ENCODE results near the gene WDR74. TPM values are rescaled to one million over a fixed set of nuclear protein-coding genes. Genes with fewer than 3 reads are reported as not detected.
A peak's percentile ranks its signal among the peaks of the same experiment; 100 is the strongest.

WDR74 gene
- total and polyA plus RNA-seq, 9 of the 15 experiments (the other 6 are each of a cell fraction or from before 2014, with no cell fraction given), result 32.7 to 210 (median 114) TPM

DNA sequence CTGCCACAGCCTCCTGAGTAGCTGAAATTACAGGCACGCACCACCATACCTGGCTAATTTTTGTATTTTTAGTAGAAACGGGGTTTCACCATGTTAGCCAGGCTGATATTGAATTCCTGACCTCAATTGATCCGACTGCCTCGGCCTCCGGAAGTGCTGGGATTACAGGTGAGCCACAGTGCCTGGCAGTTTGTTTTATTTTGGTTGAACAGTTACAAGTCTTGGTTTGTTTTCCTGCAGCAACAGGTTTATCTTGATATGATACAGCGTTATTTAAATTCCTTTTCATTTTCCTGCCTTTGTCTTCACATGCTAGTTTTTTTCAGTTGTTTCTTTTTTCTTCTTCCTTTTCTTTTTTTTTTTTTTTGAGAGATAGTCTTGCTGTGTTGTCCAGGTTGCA is 37.3 kb upstream of the WDR74 start:
- Histone ChIP-seq H3K9me1 (ENCODE audit: control insufficient read depth, insufficient read depth, low read length) (no peaks in the 10 kb centered on the region), H3K79me2 (ENCODE audit: control insufficient read depth, insufficient read depth, low read length) (peaks cover 82% of the 10 kb centered on the region), H3K27me3 (ENCODE audit: control insufficient read depth in 2 of 2, insufficient read depth in 2 of 2, low read length in 2 of 2) (no peaks in the 10 kb centered on the region), H3K27ac (ENCODE audit: extremely low read depth, low read depth, low read length) (no peak overlapping the region), H3K9ac (ENCODE audit: insufficient read depth in 1 of 2, low read depth in 2 of 2, low read length in 2 of 2) (no peak overlapping the region), H3K4me1 (replicated peaks in 1 of 2; ENCODE audit: control insufficient read depth in 2 of 2, insufficient read depth in 2 of 2, low read length in 2 of 2) (peaks cover 32 to 41% of the 10 kb centered on the region in 2 experiments), H4K20me1 (replicated peaks; ENCODE audit: control insufficient read depth, insufficient read depth, low read length) (peaks cover 14% of the 10 kb centered on the region), H3K4me2 (ENCODE audit: insufficient read depth, low read length) (no peak overlapping the region), H3K9me3 (replicated peaks; ENCODE audit: control insufficient read depth, insufficient read depth, low read depth, low read length) (no peaks in the 10 kb centered on the region), H3K4me3 (no peak overlapping the region), H2AFZ (ENCODE audit: low read depth, low read length) (no peak overlapping the region), H3K36me3 (ENCODE audit: control insufficient read depth, insufficient read depth, low read length) (peaks cover 81% of the 10 kb centered on the region)
- DNase-seq (ENCODE audit: extremely low read depth in 1 of 4, low spot score in 3 of 4) (no peak), ATAC-seq (no peak), FAIRE-seq (no peak)
- intact Hi-C loops (cut with micrococcal nuclease), result no loop called here
- no TSS peak for BruUV-seq (replicated peaks)
- in situ Hi-C loops (cut with MboI), result no loop called here
- POLR2A ChIA-PET, result interaction anchor here (1.0 to 7.2 kb wide), 6 partner anchors 7 to 82 kb away, joined by 4 to 66 read pairs (median 12); no protein-coding TSS in a partner anchor
- 75% methylated on average over 6 of the region's 6 CpGs for WGBS (ENCODE audit: insufficient coverage, low coverage, missing lambda C conversion rate)
- CTCF ChIA-PET (ENCODE audit: low intra/inter-chr PET ratio), result interaction anchor here (0.7 kb wide), 1 partner anchor 499 kb away, joined by 3 read pairs; no protein-coding TSS in a partner anchor
- TF ChIP-seq ZNF316 (IDR thresholded peaks at IDR 0.05), result peak; percentile 34; the same call in 1 of the 2 replicates
- 0 out of 2 replicates have a peak, but pooled peaks have one; percentile 20 for TF ChIP-seq BCOR (IDR thresholded peaks at IDR 0.05)
- no peak for TF ChIP-seq ZKSCAN3 (CRISPR knock-in tag; IDR thresholded peaks at IDR 0.05)
- TF ChIP-seq NFE2 (IDR thresholded peaks at IDR 0.05; ENCODE audit: low read depth), result 0 out of 2 replicates have a peak, but pooled peaks have one; percentile 10
- 0 out of 2 replicates have a peak, but pooled peaks have one; percentile 11 for TF ChIP-seq MAFG (tag; conservative IDR thresholded peaks at IDR 0.05)

DNA sequence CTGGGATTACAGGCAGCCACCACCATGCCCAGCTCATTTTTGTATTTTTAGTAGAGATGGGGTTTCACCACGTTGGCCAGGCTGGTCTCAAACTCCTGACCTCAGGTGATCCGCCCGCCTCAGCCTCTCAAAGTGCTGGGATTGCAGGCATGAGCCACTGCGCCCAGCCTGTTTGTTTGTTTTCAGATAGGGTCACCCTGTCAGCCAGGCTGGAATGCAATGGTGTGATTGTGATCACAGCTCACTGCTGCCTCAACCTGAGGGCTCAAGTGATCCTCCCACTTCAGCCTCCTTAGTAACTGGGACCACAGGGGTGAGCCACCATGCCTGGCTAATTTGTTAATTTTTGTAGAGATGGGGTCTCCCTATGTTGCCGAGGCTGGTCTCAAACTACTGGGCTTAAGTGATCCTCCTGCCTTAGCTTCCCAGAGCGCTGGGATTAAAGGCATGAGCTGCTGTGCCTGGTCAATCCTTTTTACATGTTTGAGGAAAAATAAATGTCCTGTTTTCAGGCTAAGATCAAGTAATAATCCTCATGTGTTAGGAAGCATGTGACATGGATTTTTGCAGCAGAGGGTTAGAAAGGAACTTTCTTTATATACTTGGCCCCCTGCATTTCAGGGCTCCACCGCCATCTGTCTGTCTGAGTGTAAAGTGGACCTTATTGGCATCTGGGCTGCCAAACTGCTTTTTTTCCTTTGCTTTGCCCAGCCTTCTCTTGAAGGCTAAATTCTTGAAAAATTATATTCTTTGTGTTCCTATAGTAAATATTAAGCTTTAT is 36.5 kb upstream of the WDR74 start:
- ATAC-seq (no peak), FAIRE-seq (no peak), DNase-seq (ENCODE audit: extremely low read depth in 1 of 4, low spot score in 3 of 4) (no peak)
- Histone ChIP-seq H3K27me3 (ENCODE audit: control insufficient read depth in 2 of 2, insufficient read depth in 2 of 2, low read length in 2 of 2) (no peaks in the 10 kb centered on the region), H3K79me2 (ENCODE audit: control insufficient read depth, insufficient read depth, low read length) (peaks cover 77% of the 10 kb centered on the region), H3K4me3 (no peak overlapping the region), H3K4me2 (ENCODE audit: insufficient read depth, low read length) (no peak overlapping the region), H3K27ac (ENCODE audit: extremely low read depth, low read depth, low read length) (peak overlapping the region; percentile 50; the same call in 1 of the 3 replicates), H3K9me3 (replicated peaks; ENCODE audit: control insufficient read depth, insufficient read depth, low read depth, low read length) (no peaks in the 10 kb centered on the region), H3K36me3 (ENCODE audit: control insufficient read depth, insufficient read depth, low read length) (peaks cover 87% of the 10 kb centered on the region), H4K20me1 (replicated peaks; ENCODE audit: control insufficient read depth, insufficient read depth, low read length) (peaks cover 14% of the 10 kb centered on the region), H3K9me1 (ENCODE audit: control insufficient read depth, insufficient read depth, low read length) (no peaks in the 10 kb centered on the region), H2AFZ (ENCODE audit: low read depth, low read length) (no peak overlapping the region), H3K9ac (ENCODE audit: insufficient read depth in 1 of 2, low read depth in 2 of 2, low read length in 2 of 2) (no peak overlapping the region), H3K4me1 (replicated peaks in 1 of 2; ENCODE audit: control insufficient read depth in 2 of 2, insufficient read depth in 2 of 2, low read length in 2 of 2) (peaks cover 32 to 36% of the 10 kb centered on the region in 2 experiments)
- intact Hi-C loops (cut with micrococcal nuclease) (no loop called here), in situ Hi-C loops (cut with MboI) (no loop called here)
- CTCF ChIA-PET (ENCODE audit: low intra/inter-chr PET ratio), result interaction anchor here (0.6 to 0.7 kb wide), 2 partner anchors 143 to 498 kb away, joined by 3 read pairs; no protein-coding TSS in a partner anchor
- POLR2A ChIA-PET, result interaction anchor here (0.7 to 7.2 kb wide), 9 partner anchors 8 to 211 kb away, joined by 3 to 66 read pairs (median 9); partner anchors contain the start of genes C11orf98 and CSKMT
- 86% methylated on average over 5 of the region's 7 CpGs for WGBS (ENCODE audit: insufficient coverage, low coverage, missing lambda C conversion rate)
- no TSS peak for BruUV-seq (replicated peaks)
- TF ChIP-seq, protein P1, sequence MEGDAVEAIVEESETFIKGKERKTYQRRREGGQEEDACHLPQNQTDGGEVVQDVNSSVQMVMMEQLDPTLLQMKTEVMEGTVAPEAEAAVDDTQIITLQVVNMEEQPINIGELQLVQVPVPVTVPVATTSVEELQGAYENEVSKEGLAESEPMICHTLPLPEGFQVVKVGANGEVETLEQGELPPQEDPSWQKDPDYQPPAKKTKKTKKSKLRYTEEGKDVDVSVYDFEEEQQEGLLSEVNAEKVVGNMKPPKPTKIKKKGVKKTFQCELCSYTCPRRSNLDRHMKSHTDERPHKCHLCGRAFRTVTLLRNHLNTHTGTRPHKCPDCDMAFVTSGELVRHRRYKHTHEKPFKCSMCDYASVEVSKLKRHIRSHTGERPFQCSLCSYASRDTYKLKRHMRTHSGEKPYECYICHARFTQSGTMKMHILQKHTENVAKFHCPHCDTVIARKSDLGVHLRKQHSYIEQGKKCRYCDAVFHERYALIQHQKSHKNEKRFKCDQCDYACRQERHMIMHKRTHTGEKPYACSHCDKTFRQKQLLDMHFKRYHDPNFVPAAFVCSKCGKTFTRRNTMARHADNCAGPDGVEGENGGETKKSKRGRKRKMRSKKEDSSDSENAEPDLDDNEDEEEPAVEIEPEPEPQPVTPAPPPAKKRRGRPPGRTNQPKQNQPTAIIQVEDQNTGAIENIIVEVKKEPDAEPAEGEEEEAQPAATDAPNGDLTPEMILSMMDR (IDR thresholded peaks at IDR 0.05 in 2 of 3, conservative IDR thresholded peaks at IDR 0.05 in 1 of 3; ENCODE audit: insufficient read depth in 2 of 3, low read depth in 1 of 3, low read length in 3 of 3), result peak in 1 of 3 experiments; percentile 17; a peak in 1 of 6 replicates
- TF ChIP-seq RCOR1 (IDR thresholded peaks at IDR 0.05; ENCODE audit: borderline replicate concordance in 1 of 2, low read depth in 2 of 2, low read length in 2 of 2), result peak in 1 of 2 experiments; percentile 10; a peak in 1 of 4 replicates
- no peak for TF ChIP-seq TCFL5 (CRISPR knock-in tag; conservative IDR thresholded peaks at IDR 0.05)
- no peak for TF ChIP-seq SRSF7 (optimal IDR thresholded peaks at IDR 0.05; ENCODE audit: low read depth, low read length)
- TF ChIP-seq CAMTA2 (CRISPR knock-in tag; conservative IDR thresholded peaks at IDR 0.05), result no peak
- 0 out of 2 replicates have a peak, but pooled peaks have one; percentile 15 for TF ChIP-seq ARID1B (IDR thresholded peaks at IDR 0.05)
- 0 out of 2 replicates have a peak, but pooled peaks have one; percentile 17 for TF ChIP-seq TEAD4 (IDR thresholded peaks at IDR 0.05; ENCODE audit: low read length)
- TF ChIP-seq TEAD4 (CRISPR knock-in tag; IDR thresholded peaks at IDR 0.05; ENCODE audit: borderline replicate concordance), result no peak
- TF ChIP-seq BRD9 (IDR thresholded peaks at IDR 0.05; ENCODE audit: low read depth, partially characterized antibody), result no peak

All from K562 (cell line).